Posterior vena cava (tissue), 2 donors: ENCODE measurements around the gene PLPPR1. TPM values are rescaled to one million over a fixed set of nuclear protein-coding genes. Genes with fewer than 3 reads are reported as not detected.

Experiments used
- DNase-seq: peaks from one replicate; pipeline ENCODE4 v3.0.0-alpha.2; 2020; ENCODE audit warnings: low spot score
- intact Hi-C, 2 donors: fragments of 100-400 bp; cut with DNase I; formaldehyde crosslinking; loops; one replicate each; pipeline versions ENCODE4 v1.14.1 to v1.14.2; 2022 to 2023
- total RNA-seq, 2 donors: library from RNA; stranded (reverse); fragmentation: NEBNext Ultra II Directional; extraction: Animal tissue kit (Norgen Biotek cat#: 25700); gene quantifications; one replicate each; pipeline ENCODE4 v1.2.1, GENCODE V29; 2021
- donor health status: DM: yes; HTN: yes; CAD: no.
- donor health status: DM: yes; HTN: yes; CAD: no.

Gene PLPPR1
- total RNA-seq, 2 donors from 2014 or later, result not detected

DNA sequence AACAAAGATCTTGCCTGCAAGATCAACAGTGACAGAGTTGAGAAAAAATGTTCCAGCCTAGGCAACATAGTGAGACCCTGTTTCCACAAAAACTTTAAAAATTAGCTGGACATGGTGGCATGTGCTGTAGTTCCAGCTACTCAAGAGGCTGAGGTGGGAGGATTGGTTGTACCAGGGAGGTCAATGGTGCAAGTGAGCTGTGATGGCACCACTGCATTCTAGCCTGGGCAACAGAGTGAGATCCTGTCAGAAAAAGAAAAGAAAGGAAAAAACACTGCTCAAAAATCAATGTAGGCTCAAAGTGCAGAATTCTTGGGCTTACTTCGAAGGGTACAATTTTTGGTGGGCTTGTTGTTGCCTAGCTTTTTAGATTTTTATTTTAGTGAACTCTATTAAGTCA is 145.4 kb downstream of the PLPPR1 start:
- DNase-seq, result no peak
- intact Hi-C loops, result no loop called here

DNA sequence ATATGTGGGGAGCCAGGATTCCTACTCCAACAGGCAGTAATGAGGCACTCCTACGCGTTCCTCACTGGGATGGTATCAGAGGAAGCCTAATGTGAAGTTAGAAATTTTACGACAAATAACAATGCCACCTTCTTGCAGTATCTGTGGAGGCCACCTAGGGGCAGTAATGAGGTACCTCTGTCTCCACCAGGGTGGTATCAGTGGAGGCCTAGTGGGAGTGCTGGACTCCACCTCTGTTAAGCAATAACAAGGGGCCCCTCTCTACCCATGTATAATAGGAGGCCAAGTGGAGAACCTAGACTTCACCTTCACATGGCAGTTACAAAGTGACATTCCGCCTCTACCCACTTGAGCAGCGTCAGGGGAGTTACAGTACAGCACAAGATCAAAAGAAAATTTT is 147.9 kb downstream of the PLPPR1 start:
- intact Hi-C loops, result no loop called here
- no peak for DNase-seq

DNA sequence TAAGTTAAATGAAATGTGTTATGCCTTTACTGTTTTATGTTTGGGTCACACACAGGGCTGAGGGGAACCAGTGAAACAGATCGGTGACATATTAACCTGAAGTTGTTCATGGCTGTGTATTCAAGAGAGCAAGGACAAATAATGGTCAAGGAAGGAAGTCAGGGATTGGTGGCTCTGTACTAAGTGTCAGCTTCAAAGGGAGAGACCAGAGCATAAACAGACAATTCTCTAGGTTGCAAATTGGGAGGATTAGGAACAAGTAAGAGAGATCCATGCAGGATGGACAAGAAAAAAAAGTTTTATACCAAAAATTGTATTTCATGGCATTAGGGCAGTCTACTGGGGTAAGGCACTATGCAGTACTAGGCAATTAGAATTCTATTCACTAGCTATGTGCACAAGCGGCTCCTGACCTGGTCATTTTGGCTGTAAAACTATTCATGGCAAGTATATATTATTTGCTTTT is 156.3 kb downstream of the PLPPR1 start:
- DNase-seq, result no peak
- intact Hi-C loops, result no loop called here

DNA sequence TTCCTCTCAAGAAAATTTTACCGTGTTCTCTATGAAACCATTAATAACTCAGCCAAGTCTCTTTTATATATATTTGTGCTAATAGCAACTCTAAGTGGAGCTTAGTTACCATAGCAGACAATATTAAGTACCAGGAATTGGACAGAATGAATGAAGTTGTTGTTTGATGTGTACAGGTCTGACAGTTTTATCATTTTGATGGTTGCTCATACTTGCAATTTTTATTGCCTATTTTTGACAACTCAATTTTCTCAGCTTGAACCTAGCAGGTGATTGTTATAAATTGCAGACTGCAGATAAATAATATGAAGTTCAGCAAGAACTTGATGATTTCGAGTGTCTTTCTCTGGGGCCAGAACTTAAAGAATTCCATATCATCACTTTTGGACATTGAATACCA is 163.2 kb downstream of the PLPPR1 start:
- intact Hi-C loops, result no loop called here
- DNase-seq, result no peak

DNA sequence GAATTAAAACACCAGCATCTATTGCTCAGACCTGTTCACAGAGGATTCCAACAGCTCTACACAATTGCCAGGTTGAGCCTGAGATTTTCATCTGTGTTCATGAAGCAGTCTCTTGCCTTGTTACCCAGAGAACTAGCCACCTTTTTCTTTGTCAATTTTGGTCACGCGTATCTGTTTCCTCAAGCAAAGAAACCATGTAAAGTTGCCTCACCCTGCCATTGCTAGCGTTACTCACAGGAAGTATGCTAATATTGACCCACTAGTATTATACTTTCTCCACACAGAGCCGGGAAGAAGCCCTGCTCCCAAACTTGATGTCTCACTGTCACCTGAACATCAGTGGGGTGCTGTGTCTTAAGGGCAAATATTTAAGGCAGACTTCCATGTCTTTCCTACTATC is 168.5 kb downstream of the PLPPR1 start:
- intact Hi-C loops, result no loop called here
- DNase-seq, result no peak

DNA sequence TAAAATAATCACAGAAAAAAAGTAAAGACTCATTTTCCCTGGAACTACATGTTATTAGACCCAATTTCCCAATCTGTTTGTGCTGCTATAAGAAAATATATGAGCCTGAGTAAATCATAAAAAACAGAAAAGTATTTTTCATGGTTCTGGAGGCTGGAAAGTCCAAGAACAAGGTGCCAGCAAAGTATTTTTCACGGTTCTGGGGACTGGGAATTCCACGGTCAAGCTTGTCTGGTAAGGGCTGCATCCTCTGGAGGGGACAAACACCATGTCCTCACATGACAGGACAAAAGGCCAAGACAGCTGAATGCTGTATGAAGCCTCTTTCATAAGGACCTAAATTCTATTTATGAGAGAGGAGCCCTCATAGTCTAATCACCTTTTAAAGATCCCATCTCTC is 172.3 kb downstream of the PLPPR1 start:
- no peak for DNase-seq
- intact Hi-C loops, result no loop called here

DNA sequence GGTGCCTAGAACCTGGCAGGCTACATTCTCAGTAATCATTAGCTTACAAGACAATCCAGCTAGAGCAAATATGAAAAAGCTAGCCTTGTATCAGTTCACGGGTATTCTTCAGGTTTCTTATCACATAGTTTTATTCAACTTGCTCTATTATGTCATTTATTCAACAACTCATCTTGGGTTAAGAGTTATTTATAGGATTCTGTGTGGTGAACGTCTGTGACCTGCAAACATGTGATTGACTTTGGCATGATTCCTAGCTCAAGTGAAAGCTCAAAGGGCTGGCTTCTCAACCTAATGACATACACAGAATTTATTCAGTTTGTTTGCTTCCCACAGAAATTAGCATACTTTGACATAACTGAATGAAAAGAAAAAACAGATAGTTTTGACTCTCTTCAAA is 173.1 kb downstream of the PLPPR1 start:
- intact Hi-C loops, result no loop called here
- no peak for DNase-seq

DNA sequence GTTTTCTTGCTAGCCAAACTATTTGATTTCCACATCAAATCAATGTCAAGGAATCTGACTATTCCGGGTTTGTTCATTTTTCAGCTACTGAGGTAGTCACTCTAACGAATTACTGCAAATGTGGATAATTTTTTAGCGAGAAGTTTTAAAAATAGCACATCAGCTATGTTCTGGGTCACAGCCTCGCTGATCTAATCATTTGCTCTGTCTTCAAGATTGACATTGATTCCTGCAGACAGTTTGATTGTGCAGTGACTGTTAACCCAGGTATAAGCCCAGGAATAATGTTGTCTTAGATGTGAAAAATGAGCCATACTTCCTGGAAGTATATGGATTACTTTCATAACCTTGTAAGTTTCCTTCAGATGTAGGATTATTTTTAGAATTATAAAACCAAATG is 181.1 kb downstream of the PLPPR1 start:
- intact Hi-C loops, result no loop called here
- DNase-seq, result no peak

DNA sequence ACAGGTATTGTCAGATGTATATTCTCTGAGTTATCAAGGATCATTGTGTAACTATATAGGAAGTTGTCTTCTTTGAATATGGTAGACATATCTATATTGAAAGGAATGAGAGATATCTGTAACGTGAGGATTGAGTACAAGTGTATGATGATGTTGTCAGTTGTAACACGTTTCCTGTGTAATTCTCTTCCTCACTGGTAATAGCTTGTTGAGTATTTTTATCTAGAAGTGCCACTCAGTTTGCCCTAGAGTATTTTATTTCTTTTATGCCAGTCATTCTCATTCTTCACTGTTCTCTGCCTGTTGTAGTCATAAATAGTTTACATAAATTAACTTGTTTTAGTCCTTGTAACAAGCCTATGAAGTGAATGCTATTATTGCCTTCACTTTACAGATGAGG is 184.1 kb downstream of the PLPPR1 start:
- intact Hi-C loops, result no loop called here
- DNase-seq, result no peak

DNA sequence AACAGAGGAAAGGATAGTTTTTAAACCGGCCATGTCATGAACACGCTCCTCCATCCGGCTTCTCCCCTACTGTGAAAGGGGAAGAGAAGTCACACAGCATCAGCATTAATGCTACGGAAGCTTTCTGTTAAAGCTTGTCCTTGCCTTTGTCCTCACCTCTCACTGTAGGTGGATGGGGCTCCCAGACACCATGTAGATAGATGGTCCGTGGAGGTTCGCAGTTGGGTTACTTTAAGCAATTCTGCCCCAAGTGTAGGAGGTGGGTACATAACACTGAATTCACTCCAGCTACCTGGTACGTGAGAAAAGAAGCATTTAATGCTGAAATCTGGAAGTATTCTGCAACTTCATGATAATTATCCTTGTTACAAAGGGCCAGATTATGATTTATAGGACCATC is 190.5 kb downstream of the PLPPR1 start:
- intact Hi-C loops, result no loop called here
- DNase-seq, result no peak

DNA sequence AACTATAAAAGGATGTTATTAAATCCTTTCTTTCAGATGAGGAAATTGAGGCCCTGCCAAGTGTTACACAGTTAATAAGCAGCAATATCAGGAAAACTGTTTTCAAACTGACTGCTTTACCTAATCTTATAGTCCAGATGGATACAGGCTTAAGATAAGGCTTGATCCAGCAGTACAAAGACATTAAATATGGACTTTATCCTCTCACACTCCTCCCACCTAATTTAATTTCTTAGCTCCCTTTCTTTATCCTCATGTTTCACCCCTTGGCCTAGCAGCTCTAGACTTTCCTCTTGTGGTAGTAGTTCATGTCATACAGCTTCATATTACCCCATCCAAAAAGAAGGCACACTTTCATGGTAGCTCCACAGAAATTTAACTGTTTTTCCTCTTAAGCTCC is 191.8 kb downstream of the PLPPR1 start:
- intact Hi-C loops, result no loop called here
- no peak for DNase-seq

DNA sequence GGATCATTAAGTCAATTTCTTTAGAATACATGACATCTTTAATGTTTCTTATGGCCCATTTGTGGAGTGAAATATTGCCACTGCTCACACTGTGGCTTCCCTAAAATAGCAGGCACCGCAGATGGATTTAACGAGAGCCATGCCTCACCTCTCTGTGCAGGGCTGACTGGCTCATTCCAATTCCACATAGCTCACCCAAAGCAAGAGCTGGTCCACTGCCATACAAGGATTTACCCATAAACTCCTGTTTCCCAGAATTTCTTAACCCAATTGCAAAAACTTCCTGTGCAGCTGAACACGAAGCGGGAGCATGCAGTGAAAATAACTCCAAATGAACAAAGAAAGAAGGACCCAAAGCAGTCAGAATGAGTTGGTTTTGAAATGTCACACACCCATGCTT is 196.7 kb downstream of the PLPPR1 start:
- intact Hi-C loops, result no loop called here

DNA sequence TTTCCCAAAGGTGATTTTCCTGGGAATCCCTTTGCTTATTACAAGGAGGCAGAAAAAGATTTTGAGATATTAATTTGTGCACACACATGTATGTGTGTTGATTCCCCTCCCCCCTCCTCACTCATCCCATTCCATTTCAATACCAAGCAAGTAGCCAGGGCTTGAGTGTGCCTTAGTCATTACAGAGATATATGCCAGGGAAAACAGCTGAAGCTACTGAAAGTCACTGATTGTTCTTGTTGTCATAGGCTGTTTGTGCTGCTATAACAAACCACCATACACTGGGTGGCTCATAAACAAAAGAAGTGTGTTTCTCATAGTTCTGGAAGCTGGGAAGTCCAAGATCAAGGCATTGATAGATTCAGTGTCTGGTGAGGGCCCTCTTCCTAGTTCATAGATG is 197.6 kb downstream of the PLPPR1 start:
- DNase-seq, result no peak
- intact Hi-C loops, result no loop called here

More for the DNA sequence above, 196.7 kb downstream of the PLPPR1 start:
- no peak for DNase-seq

DNA sequence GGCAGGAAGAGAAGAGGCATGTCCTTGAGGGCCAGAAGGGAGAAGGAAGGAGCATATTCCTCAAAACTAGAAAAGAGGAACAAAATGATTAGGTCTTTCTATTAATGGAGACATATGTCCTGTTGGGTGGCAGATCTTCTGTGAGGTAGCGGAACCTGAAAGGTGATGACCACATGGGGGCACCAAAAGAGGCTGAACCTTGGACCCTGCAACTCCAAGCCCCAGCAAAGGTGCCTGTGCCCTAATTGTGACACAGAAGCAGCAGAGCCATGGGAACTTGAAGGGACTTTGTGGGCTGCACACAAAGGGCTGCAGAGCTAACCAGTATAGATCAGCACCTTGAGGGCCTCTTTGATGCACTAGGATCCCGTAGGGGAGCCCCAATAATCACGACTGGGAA is 198.3 kb downstream of the PLPPR1 start:
- no peak for DNase-seq
- intact Hi-C loops, result no loop called here

DNA sequence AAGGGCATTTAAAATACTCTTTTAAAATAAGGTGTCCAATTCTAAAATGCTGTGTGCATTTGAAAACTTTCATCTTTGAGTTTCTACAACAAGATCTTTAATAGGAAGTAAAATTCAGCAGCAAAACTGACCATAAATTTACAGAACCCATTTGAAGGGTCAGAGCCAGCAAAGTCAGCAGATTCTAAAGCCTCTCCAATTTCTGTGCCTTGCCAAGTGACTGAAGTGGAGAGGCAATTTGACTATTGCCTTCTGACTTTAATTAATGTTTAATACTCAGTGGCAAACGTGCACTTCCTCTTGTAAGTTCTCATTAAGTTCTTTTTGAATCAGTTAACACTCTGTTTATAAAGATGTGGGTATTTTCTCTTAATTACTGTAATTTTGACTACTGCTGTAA is 201.1 kb downstream of the PLPPR1 start:
- intact Hi-C loops, result no loop called here
- no peak for DNase-seq

DNA sequence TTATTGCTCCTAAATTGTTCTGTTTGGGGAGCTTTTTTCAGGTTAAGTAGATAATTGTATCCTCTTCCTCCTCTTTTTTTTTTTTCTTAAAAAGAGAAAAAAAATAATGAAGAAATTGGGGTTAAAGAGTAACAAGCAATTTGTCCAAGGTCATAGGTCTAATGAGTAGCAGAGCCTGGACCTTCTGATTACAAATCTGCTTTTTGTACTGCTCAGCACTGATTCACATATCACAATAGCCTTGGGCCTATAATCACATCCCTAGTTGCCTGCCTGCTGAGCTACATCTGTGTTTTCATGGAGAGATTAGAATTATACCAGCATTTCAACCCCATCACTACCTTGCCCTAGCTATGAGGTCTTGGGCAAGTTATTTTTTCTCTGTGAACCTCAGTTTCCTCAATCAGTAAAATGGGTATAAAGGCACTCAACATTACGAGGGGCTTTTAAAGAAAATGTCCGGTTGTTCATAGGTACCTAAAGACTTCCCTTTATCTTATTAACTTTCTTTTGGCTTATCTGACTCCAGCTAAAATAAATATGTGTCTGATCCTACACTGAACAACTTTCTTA is 204.0 kb downstream of the PLPPR1 start:
- no peak for DNase-seq
- intact Hi-C loops, result no loop called here

DNA sequence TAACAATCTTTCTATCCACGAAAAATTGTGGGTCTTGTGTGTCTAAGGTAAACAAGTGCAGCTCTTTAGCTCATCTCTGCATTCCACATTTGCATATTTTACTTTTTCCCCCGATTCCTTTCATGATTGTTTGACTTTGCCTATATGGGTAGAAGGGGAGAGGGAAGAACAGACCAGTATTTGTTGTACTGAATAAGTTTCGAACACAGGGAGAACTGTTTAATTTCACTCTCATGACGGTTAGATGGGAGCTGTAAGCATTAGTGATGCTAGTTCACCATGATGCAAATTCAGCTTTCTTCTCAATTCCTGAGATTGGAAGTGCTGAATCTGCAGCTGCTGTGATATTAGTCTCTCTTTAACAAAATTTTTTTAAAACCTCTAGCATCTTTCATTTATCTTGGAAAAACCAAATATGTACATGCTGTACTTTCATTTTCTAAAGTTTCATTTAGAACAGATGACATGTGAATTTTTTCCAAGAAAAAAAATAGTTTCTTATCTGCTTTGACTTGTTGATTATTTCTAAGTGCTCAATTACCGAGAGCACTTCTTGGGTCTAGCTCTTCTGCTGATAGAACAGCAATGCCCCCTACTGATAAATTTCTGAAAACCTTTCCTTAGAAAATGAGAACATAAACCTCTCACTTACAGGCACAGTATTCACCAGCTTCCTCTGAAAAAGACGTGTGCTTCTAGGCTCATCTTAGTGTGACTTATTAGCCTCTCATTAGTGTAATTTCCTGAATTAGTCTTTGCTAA is 206.8 kb downstream of the PLPPR1 start:
- DNase-seq, result no peak
- intact Hi-C loops, result no loop called here

DNA sequence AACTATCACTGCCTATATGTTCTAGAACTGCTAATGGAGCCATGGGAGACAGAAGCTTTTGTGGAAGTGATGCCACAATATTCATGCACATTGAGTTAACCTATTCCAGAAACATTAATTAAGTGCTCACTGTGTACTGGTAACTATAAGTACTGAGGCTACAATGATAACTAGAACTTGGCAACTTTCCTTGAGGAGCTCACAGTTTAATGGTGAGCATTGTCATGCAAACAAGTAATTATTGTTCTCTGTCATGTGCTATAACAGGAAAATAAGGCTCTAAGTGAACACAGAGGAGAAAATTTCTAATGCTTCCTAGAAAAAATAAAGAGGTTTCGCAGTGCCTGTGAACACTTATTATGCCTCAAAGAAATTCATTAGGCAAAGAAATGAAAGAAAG is 214.1 kb downstream of the PLPPR1 start:
- no peak for DNase-seq
- intact Hi-C loops, result no loop called here

DNA sequence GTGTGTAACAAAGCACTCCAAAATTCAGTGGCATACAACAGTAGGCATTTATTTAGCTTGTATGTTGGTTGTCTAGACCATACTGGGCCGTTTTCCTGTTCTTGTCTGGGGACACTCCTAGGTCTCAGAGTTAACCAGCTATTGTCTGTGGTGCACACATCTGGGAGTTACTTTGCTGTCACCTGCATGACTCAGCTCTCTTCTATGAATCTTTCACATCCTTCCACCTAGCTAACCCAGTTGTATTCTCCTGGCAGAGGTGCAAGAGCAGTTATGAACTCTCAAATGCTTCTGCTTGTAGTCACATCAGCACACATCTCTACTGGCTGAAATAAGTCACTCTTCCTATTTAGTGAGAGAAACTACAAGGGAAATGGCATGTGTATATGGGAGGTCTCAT is 218.2 kb downstream of the PLPPR1 start:
- no peak for DNase-seq
- intact Hi-C loops, result no loop called here

DNA sequence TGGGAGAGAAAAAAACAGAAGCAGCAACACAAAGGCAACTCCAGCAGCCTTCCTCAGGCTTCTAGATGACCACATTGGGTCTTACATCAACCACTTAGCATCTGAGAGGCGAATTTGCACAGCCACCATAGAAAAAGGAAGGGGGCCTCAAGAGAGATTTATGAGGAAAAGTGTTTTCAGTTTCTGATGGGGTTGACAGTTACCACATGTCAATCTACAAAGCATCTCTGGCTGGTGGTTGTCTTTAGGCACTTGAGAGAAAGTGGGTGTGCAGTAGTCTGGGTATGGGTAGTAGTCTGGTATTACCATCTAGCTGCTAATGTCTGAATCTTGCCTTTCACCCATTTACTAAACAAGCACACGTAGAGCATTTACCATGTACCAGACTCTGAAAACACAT is 218.8 kb downstream of the PLPPR1 start:
- intact Hi-C loops, result no loop called here
- no peak for DNase-seq

DNA sequence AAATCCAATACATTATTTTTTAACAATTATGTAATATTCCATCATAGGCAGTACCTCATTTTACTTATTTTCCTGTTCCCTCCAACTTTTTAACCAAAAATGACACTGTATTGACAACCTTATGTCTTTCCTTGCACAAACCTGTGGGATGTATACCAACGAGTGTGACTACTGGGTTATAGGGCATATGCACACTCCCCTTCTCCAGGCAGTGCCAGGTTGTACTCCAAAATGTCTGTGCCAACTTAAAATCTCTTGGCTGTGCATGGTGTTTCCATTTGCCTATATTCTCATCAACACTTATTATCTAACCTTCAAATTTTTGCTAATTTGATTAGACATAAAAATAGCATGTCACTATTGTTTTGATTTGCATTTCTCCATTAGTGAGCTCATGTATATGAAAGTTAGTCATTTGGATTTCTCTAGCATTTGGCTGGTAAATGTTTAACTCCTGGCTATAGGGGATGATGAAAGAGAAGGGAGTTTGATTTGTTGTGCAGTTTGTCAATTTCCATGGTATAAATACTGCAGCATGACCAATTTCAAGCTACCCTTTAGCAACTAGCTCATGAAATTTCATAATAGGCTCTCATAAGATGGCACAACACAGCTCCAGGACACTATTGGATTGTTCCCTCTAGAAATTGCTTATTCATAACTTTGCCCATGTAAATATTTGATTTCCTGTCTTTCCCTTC is 226.4 kb downstream of the PLPPR1 start:
- intact Hi-C loops, result no loop called here

More for the DNA sequence above, 226.4 kb downstream of the PLPPR1 start:
- DNase-seq, result no peak
